Activated naive CD4-positive, alpha-beta T cell treated with anti-CD3 and anti-CD28 coated beads for 36 hours (primary cell): Measurements from ENCODE around the gene PLEKHO1. TPM values are rescaled to one million over a fixed set of nuclear protein-coding genes. Genes with fewer than 3 reads are reported as not detected.
"Not testable (repeated sequence)": the region's sequence is repeated elsewhere in the genome, so short reads cannot be mapped to it uniquely, and the experiment has no call there.

Experiments used
- CTCF ChIA-PET: fragments of 350-600 bp; sonication (Branson Sonifier 250); formaldehyde crosslinking; loops from one replicate; lab custom pipeline; 2021; ENCODE audit warnings: antibody characterized with exemption; lab: Charles Lee
- DNase-seq: peaks from one replicate; pipeline ENCODE4 v3.0.0-alpha.2; 2020
- H3K27ac Mint-ChIP-seq: one replicate; pipeline ENCODE4 v1.8.0; 2021; ENCODE audit warnings: mild to moderate bottlenecking, mixed read lengths
- H3K27me3 Mint-ChIP-seq: one replicate; pipeline ENCODE4 v1.8.0; 2021; ENCODE audit warnings: low read depth, mixed read lengths
- H3K36me3 Mint-ChIP-seq: one replicate; pipeline ENCODE4 v1.8.0; 2021; ENCODE audit warnings: low read depth, mixed read lengths
- H3K4me1 Mint-ChIP-seq: one replicate; pipeline ENCODE4 v1.8.0; 2021; ENCODE audit warnings: low read depth, mixed read lengths
- H3K4me3 Mint-ChIP-seq: one replicate; pipeline ENCODE4 v1.8.0; 2021; ENCODE audit warnings: mild to moderate bottlenecking, moderate library complexity, mixed read lengths
- H3K9me3 Mint-ChIP-seq: one replicate; pipeline ENCODE4 v1.8.0; 2021; ENCODE audit warnings: mixed read lengths
- intact Hi-C: fragments of 100-400 bp; cut with micrococcal nuclease; formaldehyde crosslinking; loops from one replicate; pipeline ENCODE4 v1.15.1; 2023
- total RNA-seq, 2 experiments: library from RNA; stranded (reverse); gene quantifications; one replicate each; pipeline ENCODE4 v1.2.3, GENCODE V29; 2021

PLEKHO1 gene
- total RNA-seq, 2 experiments from 2014 or later, result 4.4 to 4.7 TPM

DNA sequence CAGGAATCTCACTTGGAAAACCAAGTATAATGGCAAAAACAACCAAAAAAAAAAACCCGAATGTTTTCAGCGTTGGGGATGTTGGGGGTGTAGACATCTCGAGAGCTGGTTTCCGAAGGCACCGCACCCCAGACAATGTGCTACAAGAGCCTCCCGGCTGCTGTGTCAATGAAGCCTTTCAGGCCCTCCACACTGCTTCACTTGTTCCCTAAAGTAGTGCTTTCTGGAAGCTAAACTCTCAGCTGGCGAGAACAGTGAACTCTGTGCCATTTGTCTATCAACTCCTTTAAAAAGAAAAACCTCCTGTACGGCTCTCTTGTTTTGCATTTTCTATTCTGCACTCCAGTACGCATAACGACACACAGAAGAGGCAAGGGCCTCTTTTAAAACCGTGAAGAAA, 32.5 kb downstream of the PLEKHO1 start:
- Mint-ChIP-seq H3K4me1 (peaks cover 7% of the 10 kb centered on the region), H3K9me3 (no peaks in the 10 kb centered on the region), H3K27me3 (no peaks in the 10 kb centered on the region), H3K4me3 (no peak overlapping the region), H3K36me3 (no peaks in the 10 kb centered on the region), H3K27ac (no peak overlapping the region)
- no peak for DNase-seq
- CTCF ChIA-PET, result interaction anchor here (1.2 kb wide), 1 partner anchor 131 kb away, joined by 3 read pairs; no protein-coding TSS in a partner anchor
- intact Hi-C loops, result no loop called here

GRCh38 chr1:150183061-150183460, 33.3 kb downstream of the PLEKHO1 start:
- Mint-ChIP-seq H3K9me3 (no peaks in the 10 kb centered on the region), H3K27ac (no peak overlapping the region), H3K27me3 (no peaks in the 10 kb centered on the region), H3K36me3 (no peaks in the 10 kb centered on the region), H3K4me3 (no peak overlapping the region), H3K4me1 (peaks cover 12% of the 10 kb centered on the region)
- intact Hi-C loops, result no loop called here
- CTCF ChIA-PET, result interaction anchor here (1.2 to 1.6 kb wide), 3 partner anchors 10 to 91 kb away, joined by 3 read pairs; no protein-coding TSS in a partner anchor
- DNase-seq, result no peak

GRCh38 chr1:150185481-150185880, 35.8 kb downstream of the PLEKHO1 start:
- H3K36me3 Mint-ChIP-seq, result no peaks in the 10 kb centered on the region
- CTCF ChIA-PET, result interaction anchor here (0.6 to 2.5 kb wide), 6 partner anchors 40 to 247 kb away, joined by 3 to 6 read pairs (median 3); no protein-coding TSS in a partner anchor
- no peaks in the 10 kb centered on the region for H3K9me3 Mint-ChIP-seq
- intact Hi-C loops, result no loop called here
- H3K4me3 Mint-ChIP-seq, result no peak overlapping the region
- no peak for DNase-seq
- no peaks in the 10 kb centered on the region for H3K27me3 Mint-ChIP-seq
- H3K4me1 Mint-ChIP-seq, result peaks cover 12% of the 10 kb centered on the region
- H3K27ac Mint-ChIP-seq, result no peak overlapping the region

GRCh38 chr1:150186438-150186788, 36.7 kb downstream of the PLEKHO1 start:
- not testable (repeated sequence) for H3K9me3 Mint-ChIP-seq, H3K4me3 Mint-ChIP-seq, H3K36me3 Mint-ChIP-seq, H3K27me3 Mint-ChIP-seq, DNase-seq, H3K27ac Mint-ChIP-seq
- intact Hi-C loops, result loop anchor here (2.0 kb wide), 2 partner anchors 24 to 136 kb away; no protein-coding TSS in a partner anchor
- H3K4me1 Mint-ChIP-seq, result peaks cover 12% of the 10 kb centered on the region
- CTCF ChIA-PET, result interaction anchor here (0.6 to 2.8 kb wide), 29 partner anchors 9 to 297 kb away, joined by 3 to 43 read pairs (median 5); no protein-coding TSS in a partner anchor

- H3K36me3 Mint-ChIP-seq, result no peaks in the 10 kb centered on the region
- H3K9me3 Mint-ChIP-seq, result no peaks in the 10 kb centered on the region
- intact Hi-C loops, result loop anchor here (1.0 to 2.0 kb wide), 4 partner anchors 24 to 225 kb away; no protein-coding TSS in a partner anchor
- peak; percentile 22 for DNase-seq
- peaks cover 12% of the 10 kb centered on the region for H3K4me1 Mint-ChIP-seq
- peak overlapping the region; percentile 15 for H3K4me3 Mint-ChIP-seq
- H3K27me3 Mint-ChIP-seq, result no peaks in the 10 kb centered on the region
- H3K27ac Mint-ChIP-seq, result peak overlapping the region; percentile 9
- CTCF ChIA-PET, result interaction anchor here (0.6 to 2.8 kb wide), 50 partner anchors 8 to 1596 kb away, joined by 3 to 43 read pairs (median 5); partner anchors contain the start of gene VPS45
Observed at GRCh38 chr1:150186789-150187559, 37.3 kb downstream of the PLEKHO1 start.

DNA sequence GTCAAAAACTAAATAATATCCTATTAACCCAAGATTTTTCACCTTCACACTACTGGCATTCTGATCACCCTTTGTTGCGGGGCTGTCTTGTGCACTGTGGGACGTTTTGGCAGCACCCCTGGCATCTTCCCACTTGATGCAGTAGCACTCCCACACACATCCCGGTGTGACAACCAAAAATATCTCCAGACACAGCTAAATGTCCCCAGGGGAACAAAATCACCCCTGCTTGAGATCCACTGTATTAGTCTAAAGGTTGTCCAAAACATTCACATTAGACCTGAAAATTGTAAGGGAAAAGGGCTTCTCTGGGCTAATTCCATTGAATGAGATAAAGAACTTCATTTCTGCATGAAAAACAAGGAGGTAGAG, 37.8 kb downstream of the PLEKHO1 start:
- no peaks in the 10 kb centered on the region for H3K9me3 Mint-ChIP-seq
- intact Hi-C loops, result loop anchor here (1.0 to 2.0 kb wide), 4 partner anchors 25 to 225 kb away; no protein-coding TSS in a partner anchor
- H3K4me3 Mint-ChIP-seq, result no peak overlapping the region
- H3K4me1 Mint-ChIP-seq, result peaks cover 12% of the 10 kb centered on the region
- DNase-seq, result no peak
- no peaks in the 10 kb centered on the region for H3K27me3 Mint-ChIP-seq
- CTCF ChIA-PET, result interaction anchor here (0.7 to 2.8 kb wide), 37 partner anchors 8 to 491 kb away, joined by 3 to 43 read pairs (median 5); partner anchors contain the start of gene VPS45
- H3K36me3 Mint-ChIP-seq, result no peaks in the 10 kb centered on the region
- H3K27ac Mint-ChIP-seq, result no peak overlapping the region

- CTCF ChIA-PET, result interaction anchor here (0.7 to 1.3 kb wide), 2 partner anchors 13 to 119 kb away, joined by 3 to 4 read pairs; no protein-coding TSS in a partner anchor
- no peaks in the 10 kb centered on the region for H3K9me3 Mint-ChIP-seq
Observed at GRCh38 chr1:150192012-150192411, 42.3 kb downstream of the PLEKHO1 start.

GRCh38 chr1:150194381-150195031, 44.8 kb downstream of the PLEKHO1 start:
- CTCF ChIA-PET, result interaction anchor here (0.9 to 2.0 kb wide), 2 partner anchors 7 to 30 kb away, joined by 3 to 9 read pairs; no protein-coding TSS in a partner anchor
- H3K27me3 Mint-ChIP-seq, result no peaks in the 10 kb centered on the region
- no peaks in the 10 kb centered on the region for H3K4me1 Mint-ChIP-seq
- no peaks in the 10 kb centered on the region for H3K36me3 Mint-ChIP-seq
- intact Hi-C loops, result no loop called here
- H3K27ac Mint-ChIP-seq, result no peak overlapping the region
- no peak overlapping the region for H3K4me3 Mint-ChIP-seq
- no peak for DNase-seq
- H3K9me3 Mint-ChIP-seq, result no peaks in the 10 kb centered on the region

More at GRCh38 chr1:150192012-150192411, 42.3 kb downstream of the PLEKHO1 start:
- no peak overlapping the region for H3K4me3 Mint-ChIP-seq
- H3K4me1 Mint-ChIP-seq, result peaks cover 8% of the 10 kb centered on the region
- H3K27ac Mint-ChIP-seq, result no peak overlapping the region
- no peaks in the 10 kb centered on the region for H3K36me3 Mint-ChIP-seq
- intact Hi-C loops, result no loop called here
- H3K27me3 Mint-ChIP-seq, result no peaks in the 10 kb centered on the region
- no peak for DNase-seq

DNA sequence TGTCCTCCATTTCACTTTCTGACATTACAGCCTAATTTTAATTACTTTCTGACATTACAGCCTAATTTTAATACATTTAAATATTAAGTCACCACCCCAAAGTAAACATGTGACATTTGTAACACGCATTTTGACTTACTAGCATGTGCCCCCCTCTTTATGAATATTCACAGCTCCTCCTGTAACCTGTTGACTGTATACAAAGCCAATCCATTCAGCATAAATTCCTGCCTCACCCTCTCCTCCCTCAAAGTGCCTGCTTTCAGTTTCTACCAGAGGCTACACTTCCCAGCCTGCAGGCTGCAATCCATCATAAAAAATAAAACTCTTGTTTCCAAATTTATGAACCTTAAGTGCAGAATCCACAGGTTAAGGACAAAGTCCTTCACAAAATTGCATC, 46.7 kb downstream of the PLEKHO1 start:
- DNase-seq, result no peak
- intact Hi-C loops, result no loop called here
- Mint-ChIP-seq H3K36me3 (no peaks in the 10 kb centered on the region), H3K9me3 (no peaks in the 10 kb centered on the region), H3K4me3 (no peak overlapping the region), H3K27me3 (no peaks in the 10 kb centered on the region), H3K27ac (no peak overlapping the region), H3K4me1 (no peaks in the 10 kb centered on the region)
- CTCF ChIA-PET, result interaction anchor here (2.0 kb wide), 1 partner anchor 9 kb away, joined by 9 read pairs; no protein-coding TSS in a partner anchor

GRCh38 chr1:150207281-150207971, 57.7 kb downstream of the PLEKHO1 start:
- Mint-ChIP-seq H3K27ac (no peak overlapping the region), H3K4me3 (no peak overlapping the region), H3K4me1 (no peaks in the 10 kb centered on the region), H3K9me3 (no peaks in the 10 kb centered on the region), H3K27me3 (no peaks in the 10 kb centered on the region), H3K36me3 (no peaks in the 10 kb centered on the region)
- intact Hi-C loops, result no loop called here
- CTCF ChIA-PET, result interaction anchor here (1.0 to 1.9 kb wide), 2 partner anchors 20 to 40 kb away, joined by 4 to 5 read pairs; no protein-coding TSS in a partner anchor
- no peak for DNase-seq

DNA sequence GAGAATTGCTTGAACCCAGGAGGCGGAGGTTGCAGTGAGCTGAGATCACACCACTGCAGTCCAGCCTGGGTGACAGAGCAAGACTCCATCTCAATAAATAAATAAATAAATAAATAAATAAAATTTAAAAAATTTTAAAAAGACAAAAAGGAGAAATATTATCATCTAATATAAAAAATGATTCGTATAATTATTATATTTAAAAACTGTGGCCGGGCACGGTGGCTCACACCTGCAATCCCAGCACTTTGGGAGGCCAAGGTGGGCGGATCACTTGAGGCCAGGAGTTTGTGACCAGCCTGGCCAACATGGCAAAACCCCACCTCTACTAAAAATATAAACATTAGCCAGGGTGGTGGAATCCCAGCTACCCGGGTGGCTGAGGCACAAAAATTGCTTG, 58.7 kb downstream of the PLEKHO1 start:
- DNase-seq, H3K27me3 Mint-ChIP-seq, H3K4me1 Mint-ChIP-seq, H3K27ac Mint-ChIP-seq, H3K4me3 Mint-ChIP-seq, intact Hi-C loops, H3K9me3 Mint-ChIP-seq, H3K36me3 Mint-ChIP-seq: not testable (repeated sequence)
- CTCF ChIA-PET, result interaction anchor here (1.9 kb wide), 1 partner anchor 21 kb away, joined by 5 read pairs; no protein-coding TSS in a partner anchor
